ENCODE results near the gene HIPK2.

DNA sequence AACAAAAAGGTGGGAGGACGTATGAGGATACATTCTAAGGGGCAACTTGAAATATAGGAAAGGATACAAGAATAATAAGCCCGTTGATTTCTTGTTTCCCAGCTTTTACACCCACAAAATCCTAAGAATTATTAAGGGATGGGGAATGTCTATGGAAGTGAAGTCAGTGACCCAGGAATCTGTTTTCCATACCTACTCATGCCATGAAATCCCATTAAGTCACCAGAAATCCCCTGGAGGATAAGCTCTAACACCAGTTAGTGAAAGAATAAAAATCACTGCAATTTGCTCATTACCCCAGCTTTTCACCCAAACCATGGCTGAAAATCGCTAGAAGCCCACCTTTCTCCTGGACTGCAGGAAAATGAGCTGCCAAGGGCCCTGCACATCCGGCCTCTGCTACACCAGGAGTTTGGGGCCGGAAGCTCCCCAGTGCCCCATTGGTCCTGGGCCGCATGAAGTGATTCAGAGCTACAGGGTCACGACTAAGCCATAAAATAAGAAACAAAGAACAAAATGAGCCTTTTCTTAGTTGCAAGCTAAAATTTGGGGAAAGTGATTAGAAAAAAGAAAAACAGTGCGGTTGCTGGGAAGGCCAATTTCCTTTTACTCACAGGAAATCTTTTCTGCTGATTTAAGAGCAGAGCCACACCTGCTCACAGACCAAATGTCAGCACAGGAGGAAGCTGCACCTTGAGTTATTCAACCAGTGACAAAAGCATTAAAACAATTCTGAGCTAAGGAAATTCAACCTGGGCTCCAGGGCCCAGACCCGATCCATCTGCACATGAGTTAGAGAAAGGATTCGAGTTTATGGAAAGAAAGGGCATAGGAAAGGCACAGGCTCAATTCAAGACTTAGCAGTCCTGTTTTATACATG is 40.3 kb downstream of the HIPK2 start:
- TF ChIP-seq EZH2 (IDR thresholded peaks at IDR 0.05; ENCODE audit: borderline replicate concordance, low read length) = no peak
- TF ChIP-seq, protein P1, sequence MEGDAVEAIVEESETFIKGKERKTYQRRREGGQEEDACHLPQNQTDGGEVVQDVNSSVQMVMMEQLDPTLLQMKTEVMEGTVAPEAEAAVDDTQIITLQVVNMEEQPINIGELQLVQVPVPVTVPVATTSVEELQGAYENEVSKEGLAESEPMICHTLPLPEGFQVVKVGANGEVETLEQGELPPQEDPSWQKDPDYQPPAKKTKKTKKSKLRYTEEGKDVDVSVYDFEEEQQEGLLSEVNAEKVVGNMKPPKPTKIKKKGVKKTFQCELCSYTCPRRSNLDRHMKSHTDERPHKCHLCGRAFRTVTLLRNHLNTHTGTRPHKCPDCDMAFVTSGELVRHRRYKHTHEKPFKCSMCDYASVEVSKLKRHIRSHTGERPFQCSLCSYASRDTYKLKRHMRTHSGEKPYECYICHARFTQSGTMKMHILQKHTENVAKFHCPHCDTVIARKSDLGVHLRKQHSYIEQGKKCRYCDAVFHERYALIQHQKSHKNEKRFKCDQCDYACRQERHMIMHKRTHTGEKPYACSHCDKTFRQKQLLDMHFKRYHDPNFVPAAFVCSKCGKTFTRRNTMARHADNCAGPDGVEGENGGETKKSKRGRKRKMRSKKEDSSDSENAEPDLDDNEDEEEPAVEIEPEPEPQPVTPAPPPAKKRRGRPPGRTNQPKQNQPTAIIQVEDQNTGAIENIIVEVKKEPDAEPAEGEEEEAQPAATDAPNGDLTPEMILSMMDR (IDR thresholded peaks at IDR 0.05; ENCODE audit: low read length) = no peak

Measured in OCI-LY1 (cell line).